B cell (primary cell): ENCODE measurements around the gene NME7. TPM values are rescaled to one million over a fixed set of nuclear protein-coding genes. Genes with fewer than 3 reads are reported as not detected.
"Not testable (repeated sequence)": the region's sequence is repeated elsewhere in the genome, so short reads cannot be mapped to it uniquely, and the experiment has no call there.

Experiments used
- ATAC-seq: fragments of 200-7000 bp; cut with Tn5 transposase; one replicate; pipeline ENCODE4 v1.10.0; 2021; ENCODE audit warnings: low read depth, mild to moderate bottlenecking, moderate number of reproducible peaks, moderate library complexity
- CTCF ChIA-PET: fragments of 350-600 bp; sonication (Branson Sonifier 250); formaldehyde crosslinking; loops from one replicate; lab custom pipeline; 2021; ENCODE audit warnings: antibody characterized with exemption, inconsistent platforms; lab: Charles Lee
- POLR2A ChIA-PET: fragments of 350-600 bp; sonication (Branson Sonifier 250); formaldehyde crosslinking; loops from one replicate; lab custom pipeline; 2021; ENCODE audit warnings: antibody characterized with exemption; lab: Charles Lee
- DNase-seq: peaks from one replicate; pipeline ENCODE4 v3.0.0; 2013
- H2AFZ ChIP-seq: 2 replicates; pipeline ENCODE4 v1.6.1; 2012; ENCODE audit warnings: mild to moderate bottlenecking, low read depth, low read length; ENCODE audit not compliant: insufficient read depth, poor library complexity, severe bottlenecking
- H3K27ac ChIP-seq, 2 donors: 1 replicate in 1 of 2; 2 replicates in 1 of 2; pipeline ENCODE4 v1.5.1; 2012 to 2013; ENCODE audit warnings: low read length in 2 of 2, mild to moderate bottlenecking in 2 of 2, moderate library complexity in 1 of 2
- H3K27me3 ChIP-seq, 4 experiments: fragments of 200-600 bp in 1 of 4; sonication (generic) in 1 of 4; replicated peaks in 1 of 4; 1 replicate in 2 of 4; 2 replicates in 2 of 4; pipeline versions ENCODE4 v1.6.1 to v1.7.0; 2013 to 2016; ENCODE audit warnings: low read length in 3 of 4, mild to moderate bottlenecking in 2 of 4, mixed read lengths in 1 of 4, moderate library complexity in 1 of 4; ENCODE audit not compliant: insufficient read depth in 4 of 4, control insufficient read depth in 3 of 4; ENCODE audit errors: control extremely low read depth in 1 of 4
- H3K36me3 ChIP-seq, 2 experiments: replicated peaks in 1 of 2; 1 replicate in 1 of 2; 2 replicates in 1 of 2; pipeline versions ENCODE4 v1.6.1 to v1.7.1; 2013; ENCODE audit warnings: low read length in 1 of 2; ENCODE audit not compliant: insufficient read depth in 2 of 2, control insufficient read depth in 1 of 2; ENCODE audit errors: control extremely low read depth in 1 of 2, extremely low read depth in 1 of 2
- H3K4me1 ChIP-seq, 2 donors: fragments of 200-600 bp in 1 of 2; sonication (generic) in 1 of 2; 1 replicate in 1 of 2; 2 replicates in 1 of 2; pipeline versions ENCODE4 v1.5.1 to v1.6.1; 2013 to 2017; ENCODE audit warnings: low read length in 2 of 2; ENCODE audit not compliant: control insufficient read depth in 2 of 2, insufficient read depth in 2 of 2
- H3K4me2 ChIP-seq: replicated peaks from 2 replicates; pipeline ENCODE3; 2012; ENCODE audit warnings: mild to moderate bottlenecking, low read depth, low read length; ENCODE audit not compliant: poor library complexity, severe bottlenecking
- H3K4me3 ChIP-seq, 5 experiments: fragments of 200-600 bp in 1 of 5; sonication (generic) in 1 of 5; 1 replicate in 3 of 5; 2 replicates in 2 of 5; pipeline versions ENCODE4 v1.5.1 to v1.7.0; 2011 to 2016; ENCODE audit warnings: low read length in 4 of 5, mild to moderate bottlenecking in 4 of 5, low read depth in 2 of 5, control low read depth in 1 of 5, moderate library complexity in 1 of 5; ENCODE audit not compliant: insufficient read depth in 1 of 5; ENCODE audit errors: control extremely low read depth in 1 of 5, extremely low read depth in 1 of 5
- H3K79me2 ChIP-seq: fragments of 200-600 bp; sonication (generic); one replicate; pipeline ENCODE4 v1.6.0; 2016; ENCODE audit warnings: low read length; ENCODE audit not compliant: control insufficient read depth, insufficient read depth
- H3K9ac ChIP-seq: fragments of 200-600 bp; sonication (generic); 2 replicates; pipeline ENCODE4 v1.6.1; 2017; ENCODE audit warnings: mild to moderate bottlenecking, low read length, moderate library complexity
- H3K9me3 ChIP-seq, 3 donors: one replicate each; pipeline versions ENCODE4 v1.6.1 to v1.7.1; 2013; ENCODE audit warnings: low read length in 2 of 3; ENCODE audit not compliant: control insufficient read depth in 2 of 3, insufficient read depth in 1 of 3; ENCODE audit errors: control extremely low read depth in 1 of 3
- H4K20me1 ChIP-seq: 2 replicates; pipeline ENCODE4 v1.6.0; 2012; ENCODE audit warnings: mild to moderate bottlenecking, low read length; ENCODE audit not compliant: insufficient read depth, control insufficient read depth, poor library complexity, severe bottlenecking
- H3K27ac Mint-ChIP-seq: one replicate; pipeline ENCODE4 v1.8.0; 2021; ENCODE audit warnings: mixed read lengths
- H3K27me3 Mint-ChIP-seq: one replicate; pipeline ENCODE4 v1.8.0; 2021; ENCODE audit warnings: mixed read lengths
- H3K4me1 Mint-ChIP-seq: one replicate; pipeline ENCODE4 v1.8.0; 2021; ENCODE audit warnings: mixed read lengths
- H3K4me3 Mint-ChIP-seq: one replicate; pipeline ENCODE4 v1.8.0; 2021; ENCODE audit warnings: mixed read lengths
- H3K9me3 Mint-ChIP-seq: one replicate; pipeline ENCODE4 v1.8.0; 2022; ENCODE audit warnings: mixed read lengths; ENCODE audit not compliant: insufficient read depth
- WGBS: methylation state at CpG from one replicate; pipeline ENCODE4 v1.1.5; 2013; ENCODE audit warnings: missing lambda C conversion rate; ENCODE audit not compliant: insufficient coverage; 5-methylcytosine and 5-hydroxymethylcytosine counted together
- intact Hi-C: fragments of 100-400 bp; cut with micrococcal nuclease; formaldehyde crosslinking; loops from one replicate; pipeline ENCODE4 v1.10.0; 2022
- polyA plus RNA-seq: library from polyadenylated mRNA; depleted of rRNA; stranded (reverse); fragments of >200 nt; gene quantifications from 2 replicates; pipeline ENCODE4 v1.2.3, GENCODE V29; 2012
- total RNA-seq, 2 donors: library from RNA; stranded (reverse); fragments of 120-200 nt in 1 of 2; gene quantifications; 1 replicate in 1 of 2; 2 replicates in 1 of 2; pipeline versions ENCODE4 v1.2.3 to v1.2.4, GENCODE V29; 2013 to 2022

The NME7 gene
- total and polyA plus RNA-seq, 2 donors (not counting 1 experiment from before 2014, with no cell fraction given) = 3.3 to 14.3 TPM

DNA sequence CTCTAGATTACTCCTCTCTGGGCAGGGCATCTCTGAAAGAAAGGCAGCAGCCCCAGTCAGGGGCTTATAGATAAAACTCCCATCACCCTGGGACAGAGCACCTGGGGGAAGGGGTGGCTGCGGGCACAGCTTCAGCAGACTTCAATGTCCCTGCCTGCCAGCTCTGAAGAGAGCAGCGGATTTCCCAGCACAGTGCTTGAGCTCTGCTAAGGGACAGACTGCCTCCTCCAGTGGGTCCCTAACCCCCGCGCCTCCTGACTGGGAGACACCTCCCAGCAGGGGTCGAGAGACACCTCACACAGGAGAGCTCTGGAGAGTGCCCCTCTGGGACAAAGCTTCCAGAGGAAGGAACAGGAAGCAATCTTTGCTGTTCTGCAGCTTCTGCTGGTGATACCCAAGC, 40.7 kb upstream of the NME7 start:
- H3K9ac ChIP-seq, H2AFZ ChIP-seq, H3K79me2 ChIP-seq, intact Hi-C loops, H3K4me3 ChIP-seq, POLR2A ChIA-PET, H3K27ac ChIP-seq, ATAC-seq, H3K27me3 ChIP-seq, H3K4me3 Mint-ChIP-seq, H3K27ac Mint-ChIP-seq, CTCF ChIA-PET, H3K4me1 Mint-ChIP-seq, DNase-seq, H3K27me3 Mint-ChIP-seq, H3K4me2 ChIP-seq, H3K36me3 ChIP-seq, H4K20me1 ChIP-seq, H3K4me1 ChIP-seq: not testable (repeated sequence)
- 91% methylated on average over 5 of the region's 5 CpGs for WGBS
- H3K9me3 Mint-ChIP-seq = peaks cover 29% of the 10 kb centered on the region
- H3K9me3 ChIP-seq = peaks cover 1 to 12% (median 3%) of the 10 kb centered on the region in 3 donors

DNA sequence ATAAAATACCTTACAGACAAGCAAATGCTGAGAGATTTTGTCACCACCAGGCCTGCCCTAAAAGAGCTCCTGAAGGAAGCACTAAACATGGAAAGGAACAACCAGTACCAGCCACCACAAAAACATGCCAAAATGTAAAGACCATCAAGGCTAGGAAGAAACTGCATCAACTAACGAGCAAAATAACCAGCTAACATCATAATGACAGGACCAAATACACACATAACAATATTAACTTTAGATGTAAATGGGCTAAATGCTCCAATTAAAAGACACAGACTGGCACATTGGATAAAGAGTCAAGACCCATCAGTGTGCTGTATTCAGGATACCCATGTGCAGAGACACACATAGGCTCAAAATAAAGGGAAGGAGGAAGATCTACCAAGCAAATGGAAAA, 35.0 kb upstream of the NME7 start:
- H3K9ac ChIP-seq, H3K4me1 Mint-ChIP-seq, intact Hi-C loops, CTCF ChIA-PET, H3K27ac Mint-ChIP-seq, H3K27me3 Mint-ChIP-seq, H3K4me1 ChIP-seq, H3K79me2 ChIP-seq, POLR2A ChIA-PET, H3K4me2 ChIP-seq, H3K36me3 ChIP-seq, ATAC-seq, H3K4me3 Mint-ChIP-seq, H3K27ac ChIP-seq, H3K4me3 ChIP-seq, H4K20me1 ChIP-seq, H2AFZ ChIP-seq, H3K27me3 ChIP-seq, DNase-seq: not testable (repeated sequence)
- WGBS = no CpG with 5 or more reads among the region's 1 CpG
- H3K9me3 Mint-ChIP-seq = peaks cover 32% of the 10 kb centered on the region
- H3K9me3 ChIP-seq = peaks cover 1 to 11% (median 3%) of the 10 kb centered on the region in 3 donors
